H1 (cell line): Measurements from ENCODE around the gene SV2C. TPM values are rescaled to one million over a fixed set of nuclear protein-coding genes. Genes with fewer than 3 reads are reported as not detected.

Experiments
- CTCF ChIA-PET: fragments of 300-600 bp; sonication (Branson Sonifier 250); formaldehyde crosslinking; loops from one replicate; lab custom pipeline; 2021; ENCODE audit not compliant: partially characterized antibody; lab: Charles Lee
- POLR2A ChIA-PET: fragments of 300-600 bp; sonication (Branson Sonifier 250); formaldehyde crosslinking; loops from one replicate; lab custom pipeline; 2021; ENCODE audit warnings: inconsistent platforms; ENCODE audit not compliant: partially characterized antibody; lab: Charles Lee
- DNase-seq, 2 experiments: peaks; one replicate each; pipeline versions ENCODE4 v3.0.0 to v3.0.0-alpha.2; 2010 to 2022; ENCODE audit warnings: low spot score in 2 of 2, low read depth in 1 of 2, mixed read lengths in 1 of 2
- FAIRE-seq: peaks from 2 replicates; lab custom pipeline; 2011; peaks lifted over from hg19 to GRCh38; lab: Jason Lieb, UNC
- H2AFZ ChIP-seq: 2 replicates; pipeline ENCODE4 v1.8.1; 2012; ENCODE audit warnings: low read length, inconsistent platforms
- H2AK5ac ChIP-seq: 2 replicates; pipeline ENCODE4 v1.6.1; 2013; ENCODE audit warnings: low read depth, low read length
- H2BK120ac ChIP-seq: replicated peaks from 2 replicates; pipeline ENCODE3; 2013; ENCODE audit warnings: low read depth, low read length, inconsistent platforms
- H2BK12ac ChIP-seq: 2 replicates; pipeline ENCODE4 v1.6.1; 2013; ENCODE audit warnings: low read depth, low read length
- H2BK15ac ChIP-seq: 2 replicates; pipeline ENCODE4 v1.6.1; 2013; ENCODE audit warnings: low read length
- H2BK20ac ChIP-seq: 2 replicates; pipeline ENCODE4 v1.6.1; 2013; ENCODE audit warnings: low read length
- H2BK5ac ChIP-seq: 2 replicates; pipeline ENCODE4 v1.6.1; 2013; ENCODE audit warnings: low read depth, low read length
- H3K14ac ChIP-seq: 2 replicates; pipeline ENCODE4 v1.6.1; 2013; ENCODE audit warnings: inconsistent platforms; ENCODE audit not compliant: insufficient read length
- H3K18ac ChIP-seq: 2 replicates; pipeline ENCODE4 v1.6.1; 2013; ENCODE audit warnings: low read length; ENCODE audit errors: extremely low read depth
- H3K23ac ChIP-seq: 2 replicates; pipeline ENCODE4 v1.6.1; 2013; ENCODE audit warnings: inconsistent platforms; ENCODE audit not compliant: insufficient read length
- H3K23me2 ChIP-seq: 2 replicates; pipeline ENCODE4 v1.6.1; 2013; ENCODE audit warnings: low read depth, low read length
- H3K27ac ChIP-seq: 2 replicates; pipeline ENCODE4 v1.6.1; 2011; ENCODE audit warnings: low read depth, low read length, inconsistent platforms
- H3K27me3 ChIP-seq, 4 experiments: replicated peaks in 1 of 4; 1 replicate in 1 of 4; 2 replicates in 3 of 4; pipeline versions ENCODE4 v1.6.1 to v1.8.1; 2011 to 2013; ENCODE audit warnings: low read length in 3 of 4, mild to moderate bottlenecking in 3 of 4, inconsistent platforms in 2 of 4, mixed read lengths in 2 of 4, moderate library complexity in 1 of 4; ENCODE audit not compliant: control insufficient read depth in 3 of 4, insufficient read depth in 3 of 4; ENCODE audit errors: extremely low read depth in 1 of 4
- H3K36me3 ChIP-seq, 4 experiments: 2 replicates each; pipeline versions ENCODE4 v1.6.1 to v1.8.1; 2011 to 2013; ENCODE audit warnings: mild to moderate bottlenecking in 4 of 4, low read length in 3 of 4, moderate library complexity in 2 of 4, control low read depth in 1 of 4, inconsistent platforms in 1 of 4; ENCODE audit not compliant: insufficient read depth in 4 of 4, control insufficient read depth in 2 of 4
- H3K4ac ChIP-seq: replicated peaks from 2 replicates; pipeline ENCODE3; 2013; ENCODE audit warnings: low read length, low read depth, mixed read lengths, inconsistent platforms; ENCODE audit not compliant: insufficient read length
- H3K4me1 ChIP-seq, 4 experiments: replicated peaks in 1 of 4; 1 replicate in 1 of 4; 2 replicates in 3 of 4; pipeline versions ENCODE4 v1.6.1 to v1.8.1; 2011 to 2013; ENCODE audit warnings: low read length in 3 of 4, inconsistent platforms in 2 of 4, mixed read lengths in 1 of 4; ENCODE audit not compliant: insufficient read depth in 4 of 4, control insufficient read depth in 3 of 4
- H3K4me2 ChIP-seq, 2 experiments: 2 replicates each; pipeline versions ENCODE4 v1.6.1 to v1.8.1; 2011 to 2013; ENCODE audit warnings: low read depth in 2 of 2, low read length in 2 of 2, control low read depth in 1 of 2, inconsistent platforms in 1 of 2, mild to moderate bottlenecking in 1 of 2; ENCODE audit not compliant: insufficient read depth in 1 of 2
- H3K4me3 ChIP-seq, 4 experiments: fragments of 200-600, 300-600 bp in 1 of 4; sonication (generic), shearing (Covaris generic), sonication (Bioruptor Twin) in 1 of 4; 2 replicates each; pipeline versions ENCODE4 v1.5.1 to v1.8.1; 2011 to 2016; ENCODE audit warnings: low read length in 4 of 4, low read depth in 3 of 4, control low read depth in 2 of 4, inconsistent platforms in 2 of 4, mild to moderate bottlenecking in 2 of 4, mixed read lengths in 1 of 4, moderate library complexity in 1 of 4; ENCODE audit not compliant: insufficient read depth in 2 of 4; ENCODE audit errors: extremely low read depth in 1 of 4
- H3K56ac ChIP-seq: replicated peaks from 2 replicates; pipeline ENCODE3; 2013; ENCODE audit warnings: low read depth, mild to moderate bottlenecking, mixed read lengths, low read length, inconsistent platforms; ENCODE audit not compliant: insufficient read length
- H3K79me1 ChIP-seq: 2 replicates; pipeline ENCODE4 v1.6.1; 2013; ENCODE audit warnings: low read depth, low read length, control low read depth
- H3K79me2 ChIP-seq, 2 experiments: 2 replicates each; pipeline versions ENCODE4 v1.6.1 to v1.8.1; 2012 to 2013; ENCODE audit warnings: low read length in 2 of 2, mild to moderate bottlenecking in 2 of 2, inconsistent platforms in 1 of 2; ENCODE audit not compliant: insufficient read depth in 2 of 2, control insufficient read depth in 1 of 2
- H3K9ac ChIP-seq, 4 experiments: replicated peaks in 1 of 4; 1 replicate in 1 of 4; 2 replicates in 3 of 4; pipeline versions ENCODE4 v1.6.1 to v1.8.1; 2011 to 2013; ENCODE audit warnings: low read depth in 3 of 4, low read length in 3 of 4, control low read depth in 2 of 4, mild to moderate bottlenecking in 2 of 4, moderate library complexity in 2 of 4, inconsistent platforms in 1 of 4; ENCODE audit errors: extremely low read depth in 1 of 4
- H3K9me3 ChIP-seq, 2 experiments: 2 replicates each; pipeline versions ENCODE4 v1.6.1 to v1.8.1; 2012 to 2013; ENCODE audit warnings: mild to moderate bottlenecking in 2 of 2, moderate library complexity in 2 of 2, control low read depth in 1 of 2, inconsistent platforms in 1 of 2, low read depth in 1 of 2, low read length in 1 of 2, mixed read lengths in 1 of 2; ENCODE audit not compliant: insufficient read depth in 2 of 2
- H4K20me1 ChIP-seq, 2 experiments: replicated peaks in 1 of 2; 2 replicates each; pipeline versions ENCODE3 to v1.8.1; 2011 to 2013; ENCODE audit warnings: inconsistent platforms in 2 of 2, low read length in 2 of 2, mild to moderate bottlenecking in 1 of 2; ENCODE audit not compliant: insufficient read depth in 2 of 2, control insufficient read depth in 1 of 2
- H4K5ac ChIP-seq: 2 replicates; pipeline ENCODE4 v1.6.1; 2013; ENCODE audit warnings: low read length, low read depth, mixed read lengths, inconsistent platforms; ENCODE audit not compliant: insufficient read length
- H4K8ac ChIP-seq: 2 replicates; pipeline ENCODE4 v1.8.0; 2013; ENCODE audit warnings: mild to moderate bottlenecking, moderate library complexity, low read length, inconsistent platforms; ENCODE audit not compliant: insufficient read depth; ENCODE audit errors: extremely low read depth
- H4K91ac ChIP-seq: replicated peaks from 2 replicates; pipeline ENCODE3; 2013; ENCODE audit warnings: low read length, mixed read lengths, inconsistent platforms; ENCODE audit not compliant: insufficient read length
- NANOG ChIP-seq: IDR thresholded peaks from 2 replicates; pipeline ENCODE4 v1.6.1; 2011; ENCODE audit warnings: low read length, low read depth, mild to moderate bottlenecking, inconsistent platforms; ENCODE audit not compliant: insufficient read depth, poor library complexity, severe bottlenecking
- WGBS, 2 experiments: shearing (Covaris generic) in 1 of 2; methylation state at CpG; one replicate each; pipeline versions ENCODE4 v1.1.6 to v1.1.7; 2013 to 2015; ENCODE audit warnings: low lambda C conversion rate in 2 of 2, mixed read lengths in 2 of 2, inconsistent platforms in 1 of 2, low coverage in 1 of 2, missing lambda C conversion rate in 1 of 2; ENCODE audit not compliant: insufficient replicate concordance in 2 of 2, insufficient coverage in 1 of 2, insufficient read length in 1 of 2; ENCODE audit errors: extremely low coverage in 1 of 2, missing lambda C conversion rate in 1 of 2; 5-methylcytosine and 5-hydroxymethylcytosine counted together
- polyA plus RNA-seq, 7 experiments: library from polyadenylated mRNA; depleted of rRNA in 3 of 7; stranded (reverse) in 5 of 7; unstranded in 2 of 7; fragments of >200 nt in 5 of 7; fragments of 200-250 nt in 2 of 7; gene quantifications; 1 replicate in 5 of 7; 2 replicates in 1 of 7; 4 replicates in 1 of 7; pipeline versions ENCODE4 v1.2.1 to v1.2.3, GENCODE V29; 2011 to 2013; ENCODE audit warnings: missing spikeins in 2 of 7, mixed read lengths in 2 of 7
- total RNA-seq: library from RNA; stranded (reverse); fragmentation: NEBNext Ultra II Directional; extraction: Animal tissue kit (Norgen Biotek cat#: 25700); gene quantifications from 2 replicates; pipeline ENCODE4 v1.2.1, GENCODE V29; 2021

The SV2C gene
- total and polyA plus RNA-seq, 2 of the 8 experiments (the other 6 are each of a cell fraction or from before 2014, with no cell fraction given): 0.08 to 0.24 TPM

DNA sequence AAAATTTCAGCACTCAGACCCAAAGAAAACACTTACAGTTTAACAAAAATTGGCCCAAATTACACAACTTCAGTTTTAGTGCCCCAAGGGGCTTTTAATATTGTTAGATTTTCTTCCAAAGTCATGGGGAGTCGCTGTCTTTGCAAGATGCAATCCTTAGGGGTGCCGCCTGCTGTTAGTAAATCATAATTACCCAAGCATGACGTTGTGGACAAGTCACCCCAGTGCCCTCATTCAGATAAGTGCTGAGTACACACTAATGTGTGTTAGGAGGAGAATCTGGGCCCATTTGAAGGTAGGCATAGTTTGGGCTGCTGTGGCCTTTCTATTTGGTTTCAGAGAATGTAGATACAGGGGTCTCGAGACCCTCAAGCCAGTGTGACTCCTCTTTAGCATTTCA is 138.1 kb downstream of the SV2C start:
- POLR2A ChIA-PET: no interaction called here
- no peaks in the 10 kb centered on the region for H3K36me3 ChIP-seq
- no peak for FAIRE-seq

More for the DNA sequence above, 138.1 kb downstream of the SV2C start:
- no peaks in the 10 kb centered on the region for H3K9me3 ChIP-seq
- H3K23me2 ChIP-seq: no peaks in the 10 kb centered on the region
- no peak overlapping the region for H4K91ac ChIP-seq
- H2BK120ac ChIP-seq: no peak overlapping the region
- H3K56ac ChIP-seq: no peak overlapping the region
- no peaks in the 10 kb centered on the region for H3K79me2 ChIP-seq
- H2BK20ac ChIP-seq: no peak overlapping the region
- no peaks in the 10 kb centered on the region for H3K79me1 ChIP-seq
- no peak overlapping the region for H4K5ac ChIP-seq
- no peaks in the 10 kb centered on the region for H3K4me1 ChIP-seq
- no peak overlapping the region for H3K9ac ChIP-seq
- no peaks in the 10 kb centered on the region for H3K27me3 ChIP-seq
- no peak overlapping the region for H3K4me3 ChIP-seq
- CTCF ChIA-PET: no interaction called here
- no peak overlapping the region for H2AFZ ChIP-seq
- no peak overlapping the region for H3K23ac ChIP-seq
- no peak overlapping the region for H3K4me2 ChIP-seq
- H3K14ac ChIP-seq: no peak overlapping the region
- H2BK5ac ChIP-seq: no peak overlapping the region
- TF ChIP-seq NANOG: no peak
- TF ChIP-seq, all 59 proteins: peak for 0
- no peak overlapping the region for H3K4ac ChIP-seq
- no peak overlapping the region for H3K27ac ChIP-seq
- no peak overlapping the region for H2AK5ac ChIP-seq
- no peak for DNase-seq
- H2BK15ac ChIP-seq: no peak overlapping the region
- H3K18ac ChIP-seq: no peak overlapping the region
- H4K8ac ChIP-seq: no peak overlapping the region
- H2BK12ac ChIP-seq: no peak overlapping the region
- H4K20me1 ChIP-seq: no peaks in the 10 kb centered on the region
- WGBS, 2 experiments: 87% methylated on average over 4 of the region's 4 CpGs; no CpG with 5 or more reads in 1 of the 2 experiments
